IMR-90 (cell line): ENCODE data around the gene SETX. TPM values are rescaled to one million over a fixed set of nuclear protein-coding genes. Genes with fewer than 3 reads are reported as not detected.

Experiments
- ATAC-seq: fragments of 200-7000 bp; cut with Tn5 transposase; 2 replicates; pipeline ENCODE4 v1.9.1; 2020; ENCODE audit warnings: low read depth, mild to moderate bottlenecking, moderate library complexity
- BruUV-seq: library from RNA; stranded (reverse); fragments of 400-500 nt; replicated peaks from 2 replicates; lab custom pipeline; 2021; lab: Mats Ljungman, UMichigan
- CTCF ChIA-PET: fragments of 300-600 bp; formaldehyde crosslinking; extraction: SDS; loops from one replicate; lab custom pipeline; 2021; ENCODE audit warnings: antibody characterized with exemption; lab: Yijun Ruan, JAX
- POLR2A ChIA-PET: fragments of 300-600 bp; sonication (Branson Sonifier 250); formaldehyde crosslinking; loops from one replicate; lab custom pipeline; 2022; ENCODE audit warnings: antibody characterized with exemption; ENCODE audit not compliant: unreplicated experiment; lab: Charles Lee
- DNase-seq: peaks from one replicate; pipeline ENCODE4 v3.0.0; 2013
- H2AFZ ChIP-seq: replicated peaks from 2 replicates; pipeline ENCODE3; 2013; ENCODE audit warnings: low read length, mild to moderate bottlenecking; ENCODE audit not compliant: poor library complexity
- H2AK5ac ChIP-seq: 2 replicates; pipeline ENCODE4 v1.6.1; 2013; ENCODE audit warnings: low read depth, low read length, inconsistent platforms
- H2AK9ac ChIP-seq: replicated peaks from 2 replicates; pipeline ENCODE3; 2013; ENCODE audit warnings: mild to moderate bottlenecking, low read depth, low read length, moderate library complexity; ENCODE audit not compliant: poor library complexity
- H2BK120ac ChIP-seq: 2 replicates; pipeline ENCODE4 v1.6.1; 2013; ENCODE audit warnings: low read depth, low read length, inconsistent platforms
- H2BK15ac ChIP-seq: 3 replicates; pipeline ENCODE4 v1.6.1; 2013; ENCODE audit warnings: low read depth, low read length, inconsistent platforms
- H2BK20ac ChIP-seq: 2 replicates; pipeline ENCODE4 v1.6.1; 2013; ENCODE audit warnings: low read depth, mild to moderate bottlenecking, inconsistent platforms, low read length, moderate library complexity
- H2BK5ac ChIP-seq: 2 replicates; pipeline ENCODE4 v1.6.1; 2013; ENCODE audit warnings: mild to moderate bottlenecking, low read depth, low read length, inconsistent platforms; ENCODE audit not compliant: poor library complexity, severe bottlenecking
- H3K14ac ChIP-seq: replicated peaks from 2 replicates; pipeline ENCODE4 v1.6.1; 2013; ENCODE audit warnings: low read depth, low read length, inconsistent platforms
- H3K18ac ChIP-seq: 2 replicates; pipeline ENCODE4 v1.6.1; 2013; ENCODE audit warnings: low read depth, low read length, control low read depth
- H3K23ac ChIP-seq: 2 replicates; pipeline ENCODE4 v1.6.1; 2013; ENCODE audit warnings: low read depth, low read length, inconsistent platforms
- H3K27ac ChIP-seq: 2 replicates; pipeline ENCODE4 v1.5.1; 2013; ENCODE audit warnings: mild to moderate bottlenecking, control low read depth, low read length; ENCODE audit not compliant: insufficient read depth
- H3K27me3 ChIP-seq: 2 replicates; pipeline ENCODE4 v1.6.1; 2013; ENCODE audit warnings: low read length; ENCODE audit not compliant: control insufficient read depth, insufficient read depth
- H3K36me3 ChIP-seq: 2 replicates; pipeline ENCODE4 v1.6.1; 2013; ENCODE audit warnings: low read length, mixed read lengths; ENCODE audit not compliant: control insufficient read depth, insufficient read depth
- H3K4ac ChIP-seq: 2 replicates; pipeline ENCODE4 v1.6.1; 2013; ENCODE audit warnings: low read depth, low read length, inconsistent platforms
- H3K4me1 ChIP-seq: 2 replicates; pipeline ENCODE4 v1.6.1; 2013; ENCODE audit warnings: low read length, mixed read lengths; ENCODE audit not compliant: control insufficient read depth, insufficient read depth
- H3K4me2 ChIP-seq: 2 replicates; pipeline ENCODE4 v1.6.1; 2013; ENCODE audit warnings: low read depth, mild to moderate bottlenecking, control low read depth, low read length, moderate library complexity
- H3K4me3 ChIP-seq: 2 replicates; pipeline ENCODE4 v1.5.1; 2013; ENCODE audit warnings: low read depth, mild to moderate bottlenecking, control low read depth, low read length, moderate library complexity; ENCODE audit not compliant: insufficient read depth
- H3K56ac ChIP-seq: 2 replicates; pipeline ENCODE4 v1.6.1; 2013; ENCODE audit warnings: low read length, inconsistent platforms; ENCODE audit not compliant: insufficient read depth; ENCODE audit errors: extremely low read depth
- H3K79me1 ChIP-seq, 2 experiments: 2 replicates each; pipeline ENCODE4 v1.6.1; 2013; ENCODE audit warnings: low read length in 2 of 2, inconsistent platforms in 1 of 2, low read depth in 1 of 2
- H3K9ac ChIP-seq: 2 replicates; pipeline ENCODE4 v1.6.1; 2013; ENCODE audit warnings: low read depth, low read length, control low read depth
- H3K9me1 ChIP-seq: 2 replicates; pipeline ENCODE4 v1.6.1; 2013; ENCODE audit warnings: low read length, inconsistent platforms; ENCODE audit not compliant: insufficient read depth
- H3K9me3 ChIP-seq: 2 replicates; pipeline ENCODE4 v1.6.1; 2013; ENCODE audit warnings: low read length; ENCODE audit not compliant: control insufficient read depth, insufficient read depth
- H4K20me1 ChIP-seq: 2 replicates; pipeline ENCODE4 v1.6.1; 2013; ENCODE audit warnings: low read length, inconsistent platforms; ENCODE audit not compliant: insufficient read depth
- H4K5ac ChIP-seq: 2 replicates; pipeline ENCODE4 v1.6.1; 2013; ENCODE audit warnings: mild to moderate bottlenecking, low read depth, low read length, control low read depth
- H4K8ac ChIP-seq, 2 experiments: 2 replicates each; pipeline ENCODE4 v1.6.1; 2013; ENCODE audit warnings: low read depth in 2 of 2, low read length in 2 of 2, control low read depth in 1 of 2, inconsistent platforms in 1 of 2
- H4K91ac ChIP-seq: 2 replicates; pipeline ENCODE4 v1.6.1; 2013; ENCODE audit warnings: low read depth, low read length, inconsistent platforms; ENCODE audit not compliant: insufficient read depth
- BHLHE40 ChIP-seq: fragments of 150-350 bp; IDR thresholded peaks from 2 replicates; pipeline ENCODE4 v1.6.1; 2016; ENCODE audit warnings: mild to moderate bottlenecking, low read depth, low read length
- CEBPB ChIP-seq: IDR thresholded peaks from 2 replicates; pipeline ENCODE4 v1.6.1; 2012; ENCODE audit warnings: low read depth, low read length, improper control_type of control experiment
- CHD1 ChIP-seq: IDR thresholded peaks from 2 replicates; pipeline ENCODE4 v1.6.1; 2012; ENCODE audit warnings: low read depth, low read length, improper control_type of control experiment
- ELK1 ChIP-seq: fragments of 150-350 bp; IDR thresholded peaks from 2 replicates; pipeline ENCODE4 v1.6.1; 2016; ENCODE audit warnings: low read depth, mild to moderate bottlenecking, low read length, moderate library complexity, borderline replicate concordance
- FOS ChIP-seq: fragments of 150-350 bp; IDR thresholded peaks from 2 replicates; pipeline ENCODE4 v1.6.1; 2016; ENCODE audit warnings: low read depth, low read length
- MAFK ChIP-seq: IDR thresholded peaks from 2 replicates; pipeline ENCODE4 v1.6.1; 2012; ENCODE audit warnings: low read depth, low read length, improper control_type of control experiment
- MAZ ChIP-seq: IDR thresholded peaks from 2 replicates; pipeline ENCODE4 v1.6.1; 2012; ENCODE audit warnings: low read depth, mild to moderate bottlenecking, low read length, improper control_type of control experiment, moderate library complexity, borderline replicate concordance
- MXI1 ChIP-seq: IDR thresholded peaks from 2 replicates; pipeline ENCODE4 v1.6.1; 2012; ENCODE audit warnings: low read depth, mild to moderate bottlenecking, low read length, moderate library complexity, borderline replicate concordance
- NFE2L2 ChIP-seq: fragments of 150-350 bp; IDR thresholded peaks from 2 replicates; pipeline ENCODE4 v1.6.1; 2016; ENCODE audit warnings: low read depth, mild to moderate bottlenecking, low read length
- POLR2A ChIP-seq: IDR thresholded peaks from 2 replicates; pipeline ENCODE4 v1.6.1; 2012; ENCODE audit warnings: mild to moderate bottlenecking, low read depth, low read length
- RAD21 ChIP-seq: IDR thresholded peaks from 2 replicates; pipeline ENCODE4 v1.6.1; 2012; ENCODE audit warnings: low read length, improper control_type of control experiment
- RCOR1 ChIP-seq: IDR thresholded peaks from 2 replicates; pipeline ENCODE4 v1.6.1; 2012; ENCODE audit warnings: mild to moderate bottlenecking, low read length, improper control_type of control experiment; ENCODE audit not compliant: insufficient replicate concordance
- RFX5 ChIP-seq: IDR thresholded peaks from 2 replicates; pipeline ENCODE4 v1.8.0; 2012; ENCODE audit warnings: low read depth, mild to moderate bottlenecking, low read length, moderate library complexity
- SMC3 ChIP-seq: fragments of 150-350 bp; IDR thresholded peaks from 2 replicates; pipeline ENCODE4 v1.6.1; 2016; ENCODE audit warnings: low read depth, mild to moderate bottlenecking, antibody characterized with exemption, low read length, moderate library complexity
- WGBS, 2 experiments: methylation state at CpG; one replicate each; pipeline versions ENCODE4 v1.1.5 to v1.1.7; 2013; ENCODE audit warnings: missing lambda C conversion rate in 2 of 2; ENCODE audit not compliant: insufficient read length in 1 of 2; ENCODE audit errors: extremely low coverage in 2 of 2; 5-methylcytosine and 5-hydroxymethylcytosine counted together
- dilution Hi-C: fragments of 300-500 bp; cut with HindIII; formaldehyde crosslinking; loops from one replicate; pipeline ENCODE4 v1.14.3; 2018; ENCODE audit warnings: low sequenced_read_pairs; ENCODE audit not compliant: unreplicated experiment
- in situ Hi-C: fragments of 300-500 bp; cut with MboI; formaldehyde crosslinking; loops from 3 replicates; pipeline ENCODE4 v1.14.3; 2019; ENCODE audit warnings: low sequenced_read_pairs, inconsistent platforms, mixed read lengths
- intact Hi-C: fragments of 100-400 bp; cut with micrococcal nuclease; formaldehyde crosslinking; loops from 2 replicates; pipeline ENCODE4 v1.10.0; 2022
- polyA plus RNA-seq, 3 experiments: library from polyadenylated mRNA; depleted of rRNA; stranded (reverse); fragments of >200 nt; gene quantifications; 2 replicates each; pipeline ENCODE4 v1.2.3, GENCODE V29; 2012; ENCODE audit warnings: low replicate concordance in 1 of 3
- total RNA-seq: library from RNA; depleted of rRNA; stranded (reverse); fragments of >200 nt; gene quantifications from 2 replicates; pipeline ENCODE4 v1.2.3, GENCODE V29; 2012
- TF ChIP-seq, protein P1 (sequence below): fragments of 150-350 bp; IDR thresholded peaks from 2 replicates; pipeline ENCODE4 v1.6.1; 2017; ENCODE audit warnings: mild to moderate bottlenecking, antibody characterized with exemption, low read length, low read depth
- TF ChIP-seq, protein P2 (sequence below): conservative IDR thresholded peaks from 2 replicates; pipeline ENCODE4 v1.5.1; 2012; ENCODE audit warnings: mild to moderate bottlenecking, low read depth, low read length, improper control_type of control experiment

SETX gene
- total and polyA plus RNA-seq, 2 of the 4 experiments (the other 2 are of a cell fraction) = 13.1 to 55.0 TPM

DNA sequence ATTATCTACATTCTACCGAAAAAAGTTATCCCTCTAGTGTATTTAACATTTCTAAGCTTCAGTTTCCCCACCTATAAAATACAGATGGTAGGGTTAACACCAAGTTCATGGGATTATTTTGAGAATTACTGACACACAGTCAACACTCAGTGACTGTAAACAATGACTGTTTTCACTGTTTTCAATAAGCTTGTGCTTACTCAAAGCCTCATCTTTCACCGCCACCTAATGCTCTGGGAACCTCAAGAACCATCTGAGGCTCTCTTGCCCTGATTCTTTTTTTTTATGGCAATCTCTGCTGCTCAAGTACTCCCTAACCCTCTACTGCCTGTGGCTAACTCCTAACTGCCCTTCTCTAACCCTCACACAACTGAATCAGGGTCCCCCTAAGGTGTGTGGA is 59.6 kb downstream of the SETX start:
- no peak overlapping the region for H3K4ac ChIP-seq
- no peak overlapping the region for H4K5ac ChIP-seq
- no peak overlapping the region for H2BK5ac ChIP-seq
- H3K4me1 ChIP-seq = peaks cover 4% of the 10 kb centered on the region
- H2AK9ac ChIP-seq = no peak overlapping the region
- ChIA-PET POLR2A (no interaction called here), CTCF (no interaction called here)
- no peak overlapping the region for H3K56ac ChIP-seq
- intact Hi-C loops (loop anchor here (5.0 kb wide), 1 partner anchor 47 kb away; no protein-coding TSS in a partner anchor), in situ Hi-C loops (no loop called here), dilution Hi-C loops (no loop called here)
- H4K8ac ChIP-seq = no peak overlapping the region
- no peaks in the 10 kb centered on the region for H3K9me3 ChIP-seq
- H3K4me2 ChIP-seq = no peak overlapping the region; the same call in 1 of the 2 replicates
- whole genome bisulfite sequencing, 2 experiments = no CpG with 5 or more reads among the region's 2 CpGs
- H3K27me3 ChIP-seq = no peaks in the 10 kb centered on the region
- H3K27ac ChIP-seq = peak overlapping the region; percentile 80; the same call in 1 of the 2 replicates
- no peak overlapping the region for H2AFZ ChIP-seq
- no peak overlapping the region for H2BK120ac ChIP-seq
- DNase-seq = peak; percentile 52
- peaks cover 9% of the 10 kb centered on the region; the same call in 1 of the 2 replicates for H4K20me1 ChIP-seq
- H3K14ac ChIP-seq = 0 out of 2 replicates have a peak overlapping the region, but pooled peaks have one; percentile 0
- BruUV-seq = no TSS peak
- no peak overlapping the region for H2BK15ac ChIP-seq
- H3K36me3 ChIP-seq = peaks cover 45% of the 10 kb centered on the region
- H3K9ac ChIP-seq = no peak overlapping the region; the same call in 1 of the 2 replicates
- no peak overlapping the region; the same call in 1 of the 2 replicates for H3K18ac ChIP-seq
- H4K91ac ChIP-seq = no peak overlapping the region
- no peak overlapping the region for H2BK20ac ChIP-seq
- H3K9me1 ChIP-seq = no peaks in the 10 kb centered on the region
- H3K4me3 ChIP-seq = no peak overlapping the region
- no peak overlapping the region for H2AK5ac ChIP-seq
- ATAC-seq = peak; percentile 52
- TF ChIP-seq POLR2A (no peak), RCOR1 (no peak), RFX5 (no peak), FOS (no peak), MAZ (no peak), SMC3 (no peak), CHD1 (no peak), RAD21 (no peak), BHLHE40 (no peak), MAFK (no peak), ELK1 (no peak), CEBPB (no peak), MXI1 (no peak), NFE2L2 (no peak)
- TF ChIP-seq, protein P1, sequence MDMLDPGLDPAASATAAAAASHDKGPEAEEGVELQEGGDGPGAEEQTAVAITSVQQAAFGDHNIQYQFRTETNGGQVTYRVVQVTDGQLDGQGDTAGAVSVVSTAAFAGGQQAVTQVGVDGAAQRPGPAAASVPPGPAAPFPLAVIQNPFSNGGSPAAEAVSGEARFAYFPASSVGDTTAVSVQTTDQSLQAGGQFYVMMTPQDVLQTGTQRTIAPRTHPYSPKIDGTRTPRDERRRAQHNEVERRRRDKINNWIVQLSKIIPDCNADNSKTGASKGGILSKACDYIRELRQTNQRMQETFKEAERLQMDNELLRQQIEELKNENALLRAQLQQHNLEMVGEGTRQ = no peak
- TF ChIP-seq, protein P2, sequence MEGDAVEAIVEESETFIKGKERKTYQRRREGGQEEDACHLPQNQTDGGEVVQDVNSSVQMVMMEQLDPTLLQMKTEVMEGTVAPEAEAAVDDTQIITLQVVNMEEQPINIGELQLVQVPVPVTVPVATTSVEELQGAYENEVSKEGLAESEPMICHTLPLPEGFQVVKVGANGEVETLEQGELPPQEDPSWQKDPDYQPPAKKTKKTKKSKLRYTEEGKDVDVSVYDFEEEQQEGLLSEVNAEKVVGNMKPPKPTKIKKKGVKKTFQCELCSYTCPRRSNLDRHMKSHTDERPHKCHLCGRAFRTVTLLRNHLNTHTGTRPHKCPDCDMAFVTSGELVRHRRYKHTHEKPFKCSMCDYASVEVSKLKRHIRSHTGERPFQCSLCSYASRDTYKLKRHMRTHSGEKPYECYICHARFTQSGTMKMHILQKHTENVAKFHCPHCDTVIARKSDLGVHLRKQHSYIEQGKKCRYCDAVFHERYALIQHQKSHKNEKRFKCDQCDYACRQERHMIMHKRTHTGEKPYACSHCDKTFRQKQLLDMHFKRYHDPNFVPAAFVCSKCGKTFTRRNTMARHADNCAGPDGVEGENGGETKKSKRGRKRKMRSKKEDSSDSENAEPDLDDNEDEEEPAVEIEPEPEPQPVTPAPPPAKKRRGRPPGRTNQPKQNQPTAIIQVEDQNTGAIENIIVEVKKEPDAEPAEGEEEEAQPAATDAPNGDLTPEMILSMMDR = no peak
- no peak overlapping the region for H3K23ac ChIP-seq
- peaks cover 10 to 43% of the 10 kb centered on the region in 2 experiments for H3K79me1 ChIP-seq
